ENCODE measurements around the gene ABHD3. TPM values are rescaled to one million over a fixed set of nuclear protein-coding genes. Genes with fewer than 3 reads are reported as not detected.
"Not testable (repeated sequence)": the region's sequence is repeated elsewhere in the genome, so short reads cannot be mapped to it uniquely, and the experiment has no call there.

Gene ABHD3
- total RNA-seq, 3 donors from 2014 or later, result 12.6 to 16.2 (median 13.1) TPM

GRCh38 chr18:21689736-21690135 is 14.8 kb downstream of the ABHD3 start:
- TF ChIP-seq CTCF (IDR thresholded peaks at IDR 0.05) (no peak), POLR2AphosphoS5 (IDR thresholded peaks at IDR 0.05) (no peak)
- no peaks in the 10 kb centered on the region for H3K36me3 ChIP-seq
- H3K27me3 ChIP-seq, result no peaks in the 10 kb centered on the region
- DNase-seq (ENCODE audit: low spot score in 2 of 2), result no peak
- H3K27ac ChIP-seq, result no peak overlapping the region
- H3K4me1 ChIP-seq, result no peaks in the 10 kb centered on the region
- no peak overlapping the region for H3K4me3 ChIP-seq
- intact Hi-C loops (cut with DNase I; ENCODE audit: low total_unique reads), result no loop called here
- peaks cover 10% of the 10 kb centered on the region in 2 donors for H3K9me3 ChIP-seq

- Histone ChIP-seq H3K36me3 (no peaks in the 10 kb centered on the region), H3K27ac (peak overlapping the region; percentile 53 to 54), H3K4me3 (no peak overlapping the region), H3K4me1 (no peaks in the 10 kb centered on the region), H3K27me3 (no peaks in the 10 kb centered on the region), H3K9me3 (peaks cover 7 to 10% of the 10 kb centered on the region in 2 donors)
- TF ChIP-seq POLR2AphosphoS5 (IDR thresholded peaks at IDR 0.05) (no peak), CTCF (IDR thresholded peaks at IDR 0.05) (no peak), POLR2A (IDR thresholded peaks at IDR 0.05) (no peak)
- no peak for DNase-seq (ENCODE audit: low spot score in 2 of 2)
- intact Hi-C loops (cut with DNase I; ENCODE audit: low total_unique reads), result no loop called here
Observed at GRCh38 chr18:21686282-21687105, 18.1 kb downstream of the ABHD3 start.

GRCh38 chr18:21685556-21685981 is 19.0 kb downstream of the ABHD3 start:
- H3K4me1 ChIP-seq; DNase-seq (ENCODE audit: low spot score in 2 of 2); H3K9me3 ChIP-seq; H3K4me3 ChIP-seq; H3K36me3 ChIP-seq; intact Hi-C loops (cut with DNase I; ENCODE audit: low total_unique reads); H3K27me3 ChIP-seq; H3K27ac ChIP-seq: not testable (repeated sequence)

- Histone ChIP-seq H3K4me3 (no peak overlapping the region), H3K27me3 (no peaks in the 10 kb centered on the region), H3K4me1 (no peaks in the 10 kb centered on the region), H3K36me3 (no peaks in the 10 kb centered on the region), H3K27ac (no peak overlapping the region), H3K9me3 (peaks cover 0 to under 1% of the 10 kb centered on the region in 2 donors)
- intact Hi-C loops (cut with DNase I; ENCODE audit: low total_unique reads), result loop anchor here (5.0 kb wide), 1 partner anchor 488 kb away; no protein-coding TSS in a partner anchor
- TF ChIP-seq POLR2A (IDR thresholded peaks at IDR 0.05), result no peak
- TF ChIP-seq CTCF (IDR thresholded peaks at IDR 0.05), result no peak
- no peak for TF ChIP-seq POLR2AphosphoS5 (IDR thresholded peaks at IDR 0.05)
- DNase-seq (ENCODE audit: low spot score in 2 of 2), result no peak
Observed at GRCh38 chr18:21684731-21685130, 19.8 kb downstream of the ABHD3 start.

- peak overlapping the region; percentile 25 to 54 (median 32) for H3K4me3 ChIP-seq
- no peaks in the 10 kb centered on the region for H3K27me3 ChIP-seq
- intact Hi-C loops (cut with DNase I; ENCODE audit: low total_unique reads), result loop anchor here (5.0 kb wide), 1 partner anchor 490 kb away; no protein-coding TSS in a partner anchor
- no peak for DNase-seq (ENCODE audit: low spot score in 2 of 2)
- H3K4me1 ChIP-seq, result no peaks in the 10 kb centered on the region
- H3K27ac ChIP-seq, result peak overlapping the region; percentile 50 to 58
- H3K9me3 ChIP-seq, result no peaks in the 10 kb centered on the region
- no peak for TF ChIP-seq POLR2A (IDR thresholded peaks at IDR 0.05)
- TF ChIP-seq POLR2AphosphoS5 (IDR thresholded peaks at IDR 0.05), result peak in 1 of 3 donors; percentile 25
- H3K36me3 ChIP-seq, result no peaks in the 10 kb centered on the region
Observed at GRCh38 chr18:21682371-21683051, 22.1 kb downstream of the ABHD3 start.

GRCh38 chr18:21680161-21680560 is 24.4 kb downstream of the ABHD3 start:
- H3K9me3 ChIP-seq, result no peaks in the 10 kb centered on the region
- H3K27me3 ChIP-seq, result no peaks in the 10 kb centered on the region
- TF ChIP-seq CTCF (IDR thresholded peaks at IDR 0.05), result no peak
- TF ChIP-seq POLR2A (IDR thresholded peaks at IDR 0.05), result no peak
- TF ChIP-seq POLR2AphosphoS5 (IDR thresholded peaks at IDR 0.05), result no peak
- no peaks in the 10 kb centered on the region for H3K4me1 ChIP-seq
- no peak overlapping the region for H3K27ac ChIP-seq
- H3K36me3 ChIP-seq, result no peaks in the 10 kb centered on the region
- no peak overlapping the region for H3K4me3 ChIP-seq
- no peak for DNase-seq (ENCODE audit: low spot score in 2 of 2)
- intact Hi-C loops (cut with DNase I; ENCODE audit: low total_unique reads), result loop anchor here (5.0 kb wide), 1 partner anchor 492 kb away; no protein-coding TSS in a partner anchor
